Ishikawa (cell line): ENCODE data around the gene IL1RAPL1.

Source experiments
- EP300 ChIP-seq: IDR thresholded peaks from 2 replicates; pipeline ENCODE4 v1.6.1; 2012; ENCODE audit warnings: borderline replicate concordance
- MAX ChIP-seq: IDR thresholded peaks from 2 replicates; pipeline ENCODE4 v1.6.1; 2012
- NFIC ChIP-seq: IDR thresholded peaks from 2 replicates; pipeline ENCODE4 v1.6.1; 2012
- RAD21 ChIP-seq: IDR thresholded peaks from 2 replicates; pipeline ENCODE4 v1.6.1; 2012; ENCODE audit warnings: low read depth
- TAF1 ChIP-seq: IDR thresholded peaks from 2 replicates; pipeline ENCODE4 v1.6.1; 2012; ENCODE audit warnings: low read depth, mild to moderate bottlenecking
- TCF12 ChIP-seq: IDR thresholded peaks from 2 replicates; pipeline ENCODE4 v1.6.1; 2012; ENCODE audit warnings: low read depth
- YY1 ChIP-seq: IDR thresholded peaks from 2 replicates; pipeline ENCODE4 v1.6.1; 2012; ENCODE audit warnings: low read depth
- ZBTB7A ChIP-seq: IDR thresholded peaks from 2 replicates; pipeline ENCODE4 v1.6.1; 2012; ENCODE audit warnings: low read depth
- TF ChIP-seq, protein P1 (sequence below): IDR thresholded peaks from 2 replicates; pipeline ENCODE4 v1.6.1; 2012
- TF ChIP-seq, protein P2 (sequence below): IDR thresholded peaks from 2 replicates; pipeline ENCODE4 v1.6.1; 2012; ENCODE audit warnings: low read depth, mild to moderate bottlenecking

GRCh38 chrX:28888416-28888815, 301.2 kb downstream of the IL1RAPL1 start:
- TF ChIP-seq RAD21 = no peak
- no peak for TF ChIP-seq ZBTB7A
- TF ChIP-seq, protein P1, sequence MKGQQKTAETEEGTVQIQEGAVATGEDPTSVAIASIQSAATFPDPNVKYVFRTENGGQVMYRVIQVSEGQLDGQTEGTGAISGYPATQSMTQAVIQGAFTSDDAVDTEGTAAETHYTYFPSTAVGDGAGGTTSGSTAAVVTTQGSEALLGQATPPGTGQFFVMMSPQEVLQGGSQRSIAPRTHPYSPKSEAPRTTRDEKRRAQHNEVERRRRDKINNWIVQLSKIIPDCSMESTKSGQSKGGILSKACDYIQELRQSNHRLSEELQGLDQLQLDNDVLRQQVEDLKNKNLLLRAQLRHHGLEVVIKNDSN = no peak
- no peak for TF ChIP-seq EP300
- no peak for TF ChIP-seq YY1
- no peak for TF ChIP-seq MAX
- no peak for TF ChIP-seq TAF1
- no peak for TF ChIP-seq NFIC
- TF ChIP-seq TCF12 = no peak
- TF ChIP-seq, protein P2, sequence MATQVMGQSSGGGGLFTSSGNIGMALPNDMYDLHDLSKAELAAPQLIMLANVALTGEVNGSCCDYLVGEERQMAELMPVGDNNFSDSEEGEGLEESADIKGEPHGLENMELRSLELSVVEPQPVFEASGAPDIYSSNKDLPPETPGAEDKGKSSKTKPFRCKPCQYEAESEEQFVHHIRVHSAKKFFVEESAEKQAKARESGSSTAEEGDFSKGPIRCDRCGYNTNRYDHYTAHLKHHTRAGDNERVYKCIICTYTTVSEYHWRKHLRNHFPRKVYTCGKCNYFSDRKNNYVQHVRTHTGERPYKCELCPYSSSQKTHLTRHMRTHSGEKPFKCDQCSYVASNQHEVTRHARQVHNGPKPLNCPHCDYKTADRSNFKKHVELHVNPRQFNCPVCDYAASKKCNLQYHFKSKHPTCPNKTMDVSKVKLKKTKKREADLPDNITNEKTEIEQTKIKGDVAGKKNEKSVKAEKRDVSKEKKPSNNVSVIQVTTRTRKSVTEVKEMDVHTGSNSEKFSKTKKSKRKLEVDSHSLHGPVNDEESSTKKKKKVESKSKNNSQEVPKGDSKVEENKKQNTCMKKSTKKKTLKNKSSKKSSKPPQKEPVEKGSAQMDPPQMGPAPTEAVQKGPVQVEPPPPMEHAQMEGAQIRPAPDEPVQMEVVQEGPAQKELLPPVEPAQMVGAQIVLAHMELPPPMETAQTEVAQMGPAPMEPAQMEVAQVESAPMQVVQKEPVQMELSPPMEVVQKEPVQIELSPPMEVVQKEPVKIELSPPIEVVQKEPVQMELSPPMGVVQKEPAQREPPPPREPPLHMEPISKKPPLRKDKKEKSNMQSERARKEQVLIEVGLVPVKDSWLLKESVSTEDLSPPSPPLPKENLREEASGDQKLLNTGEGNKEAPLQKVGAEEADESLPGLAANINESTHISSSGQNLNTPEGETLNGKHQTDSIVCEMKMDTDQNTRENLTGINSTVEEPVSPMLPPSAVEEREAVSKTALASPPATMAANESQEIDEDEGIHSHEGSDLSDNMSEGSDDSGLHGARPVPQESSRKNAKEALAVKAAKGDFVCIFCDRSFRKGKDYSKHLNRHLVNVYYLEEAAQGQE = no peak
